ENCODE data around the gene FAM229A.

GRCh38 chr1:32352239-32352745 is 10.0 kb downstream of the FAM229A start:
- TF ChIP-seq POLR2A (IDR thresholded peaks at IDR 0.05; ENCODE audit: control extremely low read depth in 1 of 2, low read depth in 2 of 2, low read length in 2 of 2), result no peak
- no peak for TF ChIP-seq TAF1 (IDR thresholded peaks at IDR 0.05; ENCODE audit: low read depth, low read length)
- no peak for TF ChIP-seq GABPA (IDR thresholded peaks at IDR 0.05; ENCODE audit: borderline replicate concordance, insufficient read depth, low read length)
- no peak for TF ChIP-seq RFX5 (IDR thresholded peaks at IDR 0.05; ENCODE audit: borderline replicate concordance, low read depth, low read length)
- TF ChIP-seq MAX (IDR thresholded peaks at IDR 0.05), result no peak
- TF ChIP-seq EZH2 (IDR thresholded peaks at IDR 0.05; ENCODE audit: low read depth, low read length, severe bottlenecking), result no peak
- TF ChIP-seq SP2 (IDR thresholded peaks at IDR 0.05; ENCODE audit: low read length), result no peak
